Myocyte (in vitro differentiated cells): Measurements from ENCODE around the gene OR4D2. TPM values are rescaled to one million over a fixed set of nuclear protein-coding genes. Genes with fewer than 3 reads are reported as not detected.

Source experiments
- DNase-seq: peaks from one replicate; pipeline ENCODE4 v3.0.0-alpha.2; 2012; ENCODE audit warnings: low read depth
- total RNA-seq: library from RNA; depleted of rRNA; stranded (reverse); fragments of >200 nt; gene quantifications from 2 replicates; pipeline ENCODE4 v1.2.3, GENCODE V29; 2014

OR4D2 gene
- total RNA-seq, 1 donor from 2014 or later, result not detected

- no peak for DNase-seq
These were observed 5.7 kb downstream of the OR4D2 start for GRCh38 chr17:58172369-58173071.

- no peak for DNase-seq
These were observed 8.1 kb downstream of the OR4D2 start for GRCh38 chr17:58174871-58175270.

- peak; percentile 27 for DNase-seq
These were observed 9.4 kb downstream of the OR4D2 start for GRCh38 chr17:58176200-58176599.

GRCh38 chr17:58181796-58182195 is 15.0 kb downstream of the OR4D2 start:
- DNase-seq, result no peak

- DNase-seq, result no peak
These were observed 16.7 kb downstream of the OR4D2 start for GRCh38 chr17:58183514-58183913.

- DNase-seq, result peak; percentile 8
These were observed 17.7 kb downstream of the OR4D2 start for GRCh38 chr17:58184308-58184985.

- DNase-seq, result no peak
These were observed 18.4 kb downstream of the OR4D2 start for GRCh38 chr17:58184986-58185761.

GRCh38 chr17:58186591-58186990 is 19.8 kb downstream of the OR4D2 start:
- DNase-seq, result no peak

- no peak for DNase-seq
These were observed 20.3 kb downstream of the OR4D2 start for GRCh38 chr17:58187063-58187462.

- DNase-seq, result no peak
These were observed 20.9 kb downstream of the OR4D2 start for GRCh38 chr17:58187675-58188074.

- peak; percentile 89 for DNase-seq
These were observed 22.8 kb downstream of the OR4D2 start for GRCh38 chr17:58189436-58190146.

- DNase-seq, result no peak
These were observed 24.6 kb downstream of the OR4D2 start for GRCh38 chr17:58191241-58191896.

GRCh38 chr17:58192612-58193011 is 25.8 kb downstream of the OR4D2 start, which contains the start of gene EPX:
Gene EPX (plus strand): TSS chr17:58192726. CDS start chr17:58192847, 121 bp downstream.
- no peak for DNase-seq

- DNase-seq, result no peak
These were observed 27.0 kb downstream of the OR4D2 start for GRCh38 chr17:58193641-58194255.

- DNase-seq, result no peak
These were observed 28.8 kb downstream of the OR4D2 start for GRCh38 chr17:58195518-58196123.

GRCh38 chr17:58196610-58197009 is 29.8 kb downstream of the OR4D2 start:
- no peak for DNase-seq

- DNase-seq, result peak; percentile 51
These were observed 33.3 kb downstream of the OR4D2 start for GRCh38 chr17:58200024-58200633.

- no peak for DNase-seq
These were observed 36.1 kb downstream of the OR4D2 start for GRCh38 chr17:58202859-58203258.

GRCh38 chr17:58204796-58205195 is 38.0 kb downstream of the OR4D2 start:
- DNase-seq, result no peak
